ENCODE measurements around the gene IL1RAPL1.

The IL1RAPL1 gene

GRCh38 chrX:28888416-28888815 is 301.2 kb downstream of the IL1RAPL1 start:
- no peak for TF ChIP-seq CTCF (IDR thresholded peaks at IDR 0.05; ENCODE audit: low read depth, low read length)
- no peak overlapping the region for H3K4me3 ChIP-seq (replicated peaks in 1 of 2; ENCODE audit: low read depth in 2 of 2, low read length in 2 of 2)

GRCh38 chrX:28889591-28890090 is 302.4 kb downstream of the IL1RAPL1 start:
- DNase-seq (ENCODE audit: low read depth in 2 of 2), result no peak
- no peak overlapping the region for H3K4me3 ChIP-seq (replicated peaks in 1 of 2; ENCODE audit: low read depth in 2 of 2, low read length in 2 of 2)
- TF ChIP-seq CTCF (IDR thresholded peaks at IDR 0.05; ENCODE audit: low read depth, low read length), result no peak

More at GRCh38 chrX:28888416-28888815, 301.2 kb downstream of the IL1RAPL1 start:
- peak; percentile 34 for DNase-seq (ENCODE audit: low read depth in 2 of 2)

- no peak overlapping the region for H3K4me3 ChIP-seq (replicated peaks in 1 of 2; ENCODE audit: low read depth in 2 of 2, low read length in 2 of 2)
- TF ChIP-seq CTCF (IDR thresholded peaks at IDR 0.05; ENCODE audit: low read depth, low read length), result no peak
- DNase-seq (ENCODE audit: low read depth in 2 of 2), result peak; percentile 31 to 41
Measured at GRCh38 chrX:28901637-28902036, 314.4 kb downstream of the IL1RAPL1 start.

- no peak overlapping the region for H3K4me3 ChIP-seq (replicated peaks in 1 of 2; ENCODE audit: low read depth in 2 of 2, low read length in 2 of 2)
- DNase-seq (ENCODE audit: low read depth in 2 of 2), result peak; percentile 5 to 8
- TF ChIP-seq CTCF (IDR thresholded peaks at IDR 0.05; ENCODE audit: low read depth, low read length), result no peak
Measured at GRCh38 chrX:28910487-28910886, 323.2 kb downstream of the IL1RAPL1 start.

- TF ChIP-seq CTCF (IDR thresholded peaks at IDR 0.05; ENCODE audit: low read depth, low read length), result no peak
- DNase-seq (ENCODE audit: low read depth in 2 of 2), result peak in 1 of 2 donors; percentile 7
- no peak overlapping the region for H3K4me3 ChIP-seq (replicated peaks in 1 of 2; ENCODE audit: low read depth in 2 of 2, low read length in 2 of 2)
Measured at GRCh38 chrX:28920153-28920943, 333.1 kb downstream of the IL1RAPL1 start.

DNA sequence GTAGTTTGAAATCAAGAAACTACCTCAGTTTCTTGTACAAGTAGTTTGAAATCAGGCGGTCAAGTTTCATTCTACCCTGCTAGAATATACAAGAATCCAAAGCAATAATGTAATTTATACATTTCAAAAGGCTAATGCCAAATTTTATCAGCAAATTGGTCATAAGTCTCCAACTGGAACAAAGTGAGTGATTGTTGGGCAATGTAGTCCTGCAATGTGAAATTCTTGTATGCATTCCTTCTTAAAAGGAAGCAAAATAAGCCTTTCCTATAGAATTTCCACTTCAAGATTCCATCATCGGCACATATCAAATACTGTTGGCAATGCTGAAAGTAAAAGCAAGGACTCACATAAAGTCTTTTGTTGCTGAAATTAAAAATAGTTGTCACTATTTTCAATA is 334.9 kb downstream of the IL1RAPL1 start:
- TF ChIP-seq CTCF (IDR thresholded peaks at IDR 0.05; ENCODE audit: low read depth, low read length), result no peak
- DNase-seq (ENCODE audit: low read depth in 2 of 2), result peak; percentile 0 to 50
- H3K4me3 ChIP-seq (replicated peaks in 1 of 2; ENCODE audit: low read depth in 2 of 2, low read length in 2 of 2), result no peak overlapping the region
